ENCODE data around the gene GATA2. TPM values are rescaled to one million over a fixed set of nuclear protein-coding genes. Genes with fewer than 3 reads are reported as not detected.

GATA2 gene
- total RNA-seq, 1 donor from 2014 or later: 60.4 TPM

GRCh38 chr3:128455786-128456748, 36.9 kb downstream of the GATA2 start:
- no peak overlapping the region for H3K27ac Mint-ChIP-seq
- peaks cover 2% of the 10 kb centered on the region for H3K27me3 Mint-ChIP-seq (ENCODE audit: low read depth)
- no peak for TF ChIP-seq CTCF (IDR thresholded peaks at IDR 0.05; ENCODE audit: unreplicated experiment)
- no peaks in the 10 kb centered on the region for H3K36me3 Mint-ChIP-seq
- no peak for DNase-seq (ENCODE audit: low spot score in 2 of 2, unreplicated experiment in 2 of 2)
- H3K4me3 Mint-ChIP-seq: no peak overlapping the region
- peaks cover 24% of the 10 kb centered on the region for H3K4me1 Mint-ChIP-seq
- H3K9me3 Mint-ChIP-seq: no peaks in the 10 kb centered on the region

- peaks cover 24% of the 10 kb centered on the region for H3K4me1 Mint-ChIP-seq
- no peak for TF ChIP-seq CTCF (IDR thresholded peaks at IDR 0.05; ENCODE audit: unreplicated experiment)
- peaks cover 2% of the 10 kb centered on the region for H3K27me3 Mint-ChIP-seq (ENCODE audit: low read depth)
- DNase-seq (ENCODE audit: low spot score in 2 of 2, unreplicated experiment in 2 of 2): no peak
- H3K9me3 Mint-ChIP-seq: no peaks in the 10 kb centered on the region
- no peak overlapping the region for H3K27ac Mint-ChIP-seq
- no peaks in the 10 kb centered on the region for H3K36me3 Mint-ChIP-seq
- H3K4me3 Mint-ChIP-seq: no peak overlapping the region
Observed at GRCh38 chr3:128455116-128455515, 37.9 kb downstream of the GATA2 start.

GRCh38 chr3:128454310-128454618, 38.7 kb downstream of the GATA2 start:
- no peak overlapping the region for H3K27ac Mint-ChIP-seq
- H3K4me1 Mint-ChIP-seq: peaks cover 24% of the 10 kb centered on the region
- no peaks in the 10 kb centered on the region for H3K9me3 Mint-ChIP-seq
- DNase-seq (ENCODE audit: low spot score in 2 of 2, unreplicated experiment in 2 of 2): no peak
- peaks cover 2% of the 10 kb centered on the region for H3K27me3 Mint-ChIP-seq (ENCODE audit: low read depth)
- no peak overlapping the region for H3K4me3 Mint-ChIP-seq
- H3K36me3 Mint-ChIP-seq: no peaks in the 10 kb centered on the region
- no peak for TF ChIP-seq CTCF (IDR thresholded peaks at IDR 0.05; ENCODE audit: unreplicated experiment)

GRCh38 chr3:128453501-128454309, 39.3 kb downstream of the GATA2 start:
- Mint-ChIP-seq H3K9me3 (no peaks in the 10 kb centered on the region), H3K36me3 (no peaks in the 10 kb centered on the region), H3K4me1 (peaks cover 26% of the 10 kb centered on the region), H3K4me3 (no peak overlapping the region), H3K27me3 (ENCODE audit: low read depth) (peaks cover 2% of the 10 kb centered on the region), H3K27ac (no peak overlapping the region)
- DNase-seq (ENCODE audit: low spot score in 2 of 2, unreplicated experiment in 2 of 2): no peak
- TF ChIP-seq CTCF (IDR thresholded peaks at IDR 0.05; ENCODE audit: unreplicated experiment): no peak

- no peak overlapping the region for H3K27ac Mint-ChIP-seq
- H3K27me3 Mint-ChIP-seq (ENCODE audit: low read depth): peaks cover 2% of the 10 kb centered on the region
- H3K4me1 Mint-ChIP-seq: peaks cover 20% of the 10 kb centered on the region
- DNase-seq (ENCODE audit: low spot score in 2 of 2, unreplicated experiment in 2 of 2): no peak
- no peak for TF ChIP-seq CTCF (IDR thresholded peaks at IDR 0.05; ENCODE audit: unreplicated experiment)
- no peaks in the 10 kb centered on the region for H3K9me3 Mint-ChIP-seq
- H3K4me3 Mint-ChIP-seq: no peak overlapping the region
- H3K36me3 Mint-ChIP-seq: no peaks in the 10 kb centered on the region
Observed at GRCh38 chr3:128452678-128453275, 40.2 kb downstream of the GATA2 start.

Data from mesothelial cell of epicardium (in vitro differentiated cells).